GM21447 (cell line): Measurements from ENCODE around the gene SPATA31A7.
"Not testable (repeated sequence)": the region's sequence is repeated elsewhere in the genome, so short reads cannot be mapped to it uniquely, and the experiment has no call there.

Experiments used
- ATAC-seq: cut with Tn5 transposase; IDR thresholded peaks from one replicate; pipeline ENCODE4 v1.9.1; 2021; ENCODE audit not compliant: unreplicated experiment

SPATA31A7 gene

DNA sequence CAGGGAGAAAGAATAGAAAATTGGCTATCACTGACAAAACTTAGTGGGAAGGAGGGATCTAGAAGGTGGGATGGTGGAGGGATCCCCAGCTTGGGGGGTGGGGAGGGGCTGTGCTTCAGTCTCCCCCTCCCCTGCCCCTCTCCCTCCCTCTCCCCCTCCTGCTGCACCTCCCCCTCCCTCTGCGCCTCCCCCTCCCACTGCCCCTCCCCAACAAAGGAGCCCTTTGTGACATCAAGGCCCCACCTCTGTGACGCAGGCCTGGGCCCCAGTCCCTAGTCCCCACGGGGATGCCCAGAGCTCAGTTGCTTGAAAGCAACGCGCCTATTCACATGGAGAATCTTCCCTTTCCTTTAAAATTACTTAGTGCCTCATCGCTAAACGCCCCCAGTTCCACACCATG lies at the start of gene SPATA31A7:
Gene SPATA31A7, plus strand, starts transcription at position 301 of the 400 bp plus-strand sequence. Its CDS starts 29 bp downstream, at position 330.
- not testable (repeated sequence) for ATAC-seq

DNA sequence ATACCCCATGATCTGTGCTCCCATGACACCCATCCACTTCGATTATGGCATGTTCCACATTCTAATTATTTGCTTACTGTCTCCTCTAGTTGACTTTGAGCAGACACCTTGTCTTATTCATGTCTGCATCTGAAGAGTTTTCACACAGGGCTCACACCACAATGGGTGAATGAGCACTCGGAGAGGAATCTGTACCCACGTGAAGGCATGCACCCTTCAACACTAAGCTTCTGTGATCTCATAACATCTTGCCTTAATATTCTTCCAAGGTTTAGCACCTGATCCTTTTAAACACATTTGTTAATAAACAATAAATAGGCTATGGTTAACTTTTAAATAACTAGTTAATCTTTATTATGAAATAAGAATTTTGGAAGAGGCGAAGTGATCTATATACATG lies 36.6 kb downstream of the SPATA31A7 start:
- ATAC-seq, result not testable (repeated sequence)
